DND-41 (cell line): Measurements from ENCODE around the gene NAA80.

Experiments used
- CTCF ChIP-seq: IDR thresholded peaks from 2 replicates; pipeline ENCODE4 v1.5.1; 2012; ENCODE audit warnings: borderline replicate concordance, low read length, moderate library complexity, mild to moderate bottlenecking; ENCODE audit not compliant: poor library complexity, severe bottlenecking; ENCODE audit errors: extremely low read depth
- EZH2 ChIP-seq: IDR thresholded peaks from 3 replicates; pipeline ENCODE4 v1.6.1; 2012; ENCODE audit warnings: borderline replicate concordance, low read depth, mild to moderate bottlenecking, moderate library complexity, low read length, inconsistent platforms; ENCODE audit not compliant: severe bottlenecking

DNA sequence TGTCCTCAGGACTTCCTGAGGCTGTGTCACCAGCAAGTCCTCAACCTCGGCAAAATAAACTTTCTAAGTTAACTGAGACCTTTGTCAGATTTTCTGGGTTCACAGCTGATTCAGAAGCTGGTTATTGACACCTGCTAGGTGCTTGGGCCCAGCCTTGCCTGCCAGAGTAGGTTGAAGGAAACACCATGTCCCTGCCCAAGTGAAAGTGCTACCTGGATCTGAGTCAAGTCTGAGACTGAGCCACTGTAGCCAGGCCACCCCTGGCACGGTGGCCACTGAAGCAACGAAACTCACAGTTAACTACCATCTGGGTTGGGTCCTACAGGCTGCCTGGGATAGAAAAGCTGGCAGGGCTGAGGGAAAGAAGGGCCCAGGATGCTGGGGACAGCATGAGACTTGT lies 15.1 kb upstream of the NAA80 start:
- TF ChIP-seq CTCF (no peak), EZH2 (no peak)
